Prostate gland (tissue), 2 donors: ENCODE measurements around the gene IMPDH2. TPM values are rescaled to one million over a fixed set of nuclear protein-coding genes. Genes with fewer than 3 reads are reported as not detected.

ENCODE experiments used
- DNase-seq: peaks from one replicate; pipeline ENCODE4 v3.0.0-alpha.2; 2019; ENCODE audit warnings: low spot score
- H3K27ac ChIP-seq, 2 donors: fragments of 200-600 bp; sonication (generic); 2 replicates each; pipeline ENCODE4 v1.5.1; 2017 to 2019
- H3K27me3 ChIP-seq: fragments of 200-600 bp; sonication (generic); replicated peaks from 2 replicates; pipeline ENCODE4 v1.5.1; 2019; ENCODE audit not compliant: insufficient read depth
- H3K36me3 ChIP-seq, 2 donors: fragments of 200-600 bp; sonication (generic); 1 replicate in 1 of 2; 2 replicates in 1 of 2; pipeline versions ENCODE4 v1.5.1 to v1.8.1; 2017 to 2019
- H3K4me1 ChIP-seq: fragments of 200-600 bp; sonication (generic); replicated peaks from 2 replicates; pipeline ENCODE4 v1.5.1; 2019
- H3K4me3 ChIP-seq, 2 donors: fragments of 200-600 bp; sonication (generic); 2 replicates each; pipeline ENCODE4 v1.5.1; 2017 to 2019
- H3K9me3 ChIP-seq: fragments of 200-600 bp; sonication (generic); 2 replicates; pipeline ENCODE4 v1.5.1; 2017
- CTCF ChIP-seq, 4 experiments: fragments of 200-600 bp in 2 of 4; fragments of 450-650 bp in 2 of 4; sonication (generic) in 2 of 4; IDR thresholded peaks; 1 replicate in 3 of 4; 2 replicates in 1 of 4; pipeline ENCODE4 v1.5.1; 2016 to 2019; ENCODE audit warnings: antibody characterized with exemption in 4 of 4, mild to moderate bottlenecking in 2 of 4, moderate library complexity in 2 of 4
- POLR2A ChIP-seq: fragments of 450-650 bp; IDR thresholded peaks from one replicate; pipeline ENCODE4 v1.6.1; 2016; ENCODE audit warnings: antibody characterized with exemption, mild to moderate bottlenecking
- POLR2AphosphoS5 ChIP-seq: sonication (generic); formaldehyde crosslinking; IDR thresholded peaks from one replicate; pipeline ENCODE4 v1.6.1; 2017; ENCODE audit warnings: antibody characterized with exemption
- WGBS: methylation state at CpG from one replicate; pipeline ENCODE4 v1.1.5; 2018; 5-methylcytosine and 5-hydroxymethylcytosine counted together
- intact Hi-C: fragments of 100-400 bp; cut with DNase I; formaldehyde crosslinking; loops from one replicate; pipeline ENCODE4 v1.14.2; 2022
- total RNA-seq, 2 donors: library from RNA; depleted of rRNA; stranded (reverse); fragments of >200 nt; gene quantifications; one replicate each; pipeline ENCODE4 v1.1.0, GENCODE V29; 2016

IMPDH2 gene
- total RNA-seq, 2 donors from 2014 or later, result 110 to 186 TPM

- H3K27me3 ChIP-seq, result no peaks in the 10 kb centered on the region
- no peak for DNase-seq
- TF ChIP-seq POLR2AphosphoS5 (no peak), CTCF (IDR thresholded peaks at IDR 0.05) (no peak), POLR2A (no peak)
- peaks cover 6% of the 10 kb centered on the region for H3K4me1 ChIP-seq
- no peaks in the 10 kb centered on the region for H3K9me3 ChIP-seq
- intact Hi-C loops, result loop anchor here (5.0 kb wide), 1 partner anchor 69 kb away; the partner anchor contains the start of gene QRICH1
- WGBS, result 91% methylated on average over 4 of the region's 4 CpGs
- no peak overlapping the region for H3K4me3 ChIP-seq
- no peak overlapping the region for H3K27ac ChIP-seq
- peaks cover 7 to 8% of the 10 kb centered on the region in 2 donors for H3K36me3 ChIP-seq
Observed at GRCh38 chr3:49023775-49024174, 5.4 kb downstream of the IMPDH2 start.

- intact Hi-C loops, result loop anchor here (5.0 kb wide), 1 partner anchor 70 kb away; the partner anchor contains the start of gene QRICH1
Observed at GRCh38 chr3:49022688-49023171, 6.5 kb downstream of the IMPDH2 start.

GRCh38 chr3:49021813-49022687 lies 7.1 kb downstream of the IMPDH2 start, which contains the start of gene NDUFAF3:
TSS of gene NDUFAF3 (plus strand) at chr3:49022121. CDS start at chr3:49022145, 24 bp downstream.
- no peaks in the 10 kb centered on the region for H3K27me3 ChIP-seq
- intact Hi-C loops, result loop anchor here (5.0 kb wide), 1 partner anchor 70 kb away; the partner anchor contains the start of gene QRICH1
- WGBS, result 1% methylated on average over 30 of the region's 83 CpGs

More at GRCh38 chr3:49022688-49023171, 6.5 kb downstream of the IMPDH2 start:
- H3K9me3 ChIP-seq, result no peaks in the 10 kb centered on the region
- H3K27me3 ChIP-seq, result no peaks in the 10 kb centered on the region
- DNase-seq, result no peak
- H3K4me1 ChIP-seq, result no peaks in the 10 kb centered on the region
- WGBS, result 20% methylated on average over 11 of the region's 12 CpGs
- peak overlapping the region; percentile 79 to 86 for H3K4me3 ChIP-seq
- peaks cover 7 to 8% of the 10 kb centered on the region in 2 donors for H3K36me3 ChIP-seq
- TF ChIP-seq CTCF (IDR thresholded peaks at IDR 0.05), result no peak
- no peak for TF ChIP-seq POLR2A
- TF ChIP-seq POLR2AphosphoS5, result no peak
- peak overlapping the region; percentile 99 to 100 for H3K27ac ChIP-seq

GRCh38 chr3:49021213-49021812 lies 7.9 kb downstream of the IMPDH2 start:
- Histone ChIP-seq H3K27me3 (no peaks in the 10 kb centered on the region), H3K9me3 (no peaks in the 10 kb centered on the region), H3K27ac (peak overlapping the region; percentile 99 to 100), H3K4me3 (peak overlapping the region; percentile 79 to 86), H3K4me1 (peaks cover 3% of the 10 kb centered on the region), H3K36me3 (peaks cover 7 to 8% of the 10 kb centered on the region in 2 donors)
- WGBS, result 0% methylated on average over 59 of the region's 60 CpGs
- intact Hi-C loops, result loop anchor here (5.0 kb wide), 1 partner anchor 71 kb away; the partner anchor contains the start of gene QRICH1
- peak; percentile 99 for DNase-seq
- TF ChIP-seq CTCF (IDR thresholded peaks at IDR 0.05) (no peak), POLR2AphosphoS5 (peak; percentile 99), POLR2A (peak; percentile 99)

More at GRCh38 chr3:49021813-49022687, 7.1 kb downstream of the IMPDH2 start, which contains the start of gene NDUFAF3:
- Histone ChIP-seq H3K4me1 (peaks cover 2% of the 10 kb centered on the region), H3K4me3 (peak within 1 kb of the TSS; percentile 79 to 86), H3K27ac (peak within 1 kb of the TSS; percentile 99 to 100), H3K36me3 (peaks cover 7 to 8% of the 10 kb centered on the region in 2 donors), H3K9me3 (no peaks in the 10 kb centered on the region)
- TF ChIP-seq POLR2A, result peak; percentile 53
- peak; percentile 48 for TF ChIP-seq POLR2AphosphoS5
- peak; percentile 85 to 99 (median 92) for TF ChIP-seq CTCF (IDR thresholded peaks at IDR 0.05)
- DNase-seq, result peak; percentile 87
